Tibial nerve (tissue), 3 donors: Measurements from ENCODE around the gene FBXO15.

Experiments used
- CTCF ChIP-seq, 5 experiments: fragments of 200-600 bp in 3 of 5; fragments of 450-650 bp in 2 of 5; sonication (generic) in 3 of 5; IDR thresholded peaks; one replicate each; pipeline ENCODE4 v1.5.1; 2016 to 2019; ENCODE audit warnings: antibody characterized with exemption in 5 of 5, mild to moderate bottlenecking in 3 of 5, moderate library complexity in 2 of 5
- POLR2A ChIP-seq, 2 donors: fragments of 450-650 bp; IDR thresholded peaks; one replicate each; pipeline ENCODE4 v1.6.1; 2017; ENCODE audit warnings: antibody characterized with exemption in 2 of 2, mild to moderate bottlenecking in 2 of 2, moderate library complexity in 2 of 2

GRCh38 chr18:74050807-74051206 is 96.8 kb downstream of the FBXO15 start:
- TF ChIP-seq POLR2A (IDR thresholded peaks at IDR 0.05) (no peak), CTCF (IDR thresholded peaks at IDR 0.05) (no peak)
